Pancreas (tissue), 10 donors: ENCODE data around the gene SLC30A3. TPM values are rescaled to one million over a fixed set of nuclear protein-coding genes. Genes with fewer than 3 reads are reported as not detected.
A peak's percentile ranks its signal among the peaks of the same experiment; 100 is the strongest.

ENCODE experiments used
- ATAC-seq, 4 donors: fragments of 200-7000 bp; cut with Tn5 transposase; one replicate each; pipeline versions ENCODE4 v1.8.0 to v1.9.1; 2020; ENCODE audit warnings: mild to moderate bottlenecking in 4 of 4, moderate library complexity in 4 of 4
- DNase-seq, 6 donors: peaks; one replicate each; pipeline ENCODE4 v3.0.0-alpha.2; 2020
- FAIRE-seq: peaks from 2 replicates; lab custom pipeline; 2012; peaks lifted over from hg19 to GRCh38; lab: Jason Lieb, UNC
- H3K27ac ChIP-seq, 4 donors: fragments of 200-600 bp; sonication (generic); 1 replicate in 3 of 4; 2 replicates in 1 of 4; pipeline versions ENCODE4 v1.5.0 to v1.8.0; 2020
- H3K27me3 ChIP-seq, 4 donors: fragments of 200-600 bp; one replicate each; pipeline ENCODE4 v1.8.0; 2021
- H3K36me3 ChIP-seq, 3 donors: fragments of 200-600 bp; sonication (generic) in 1 of 3; one replicate each; pipeline versions ENCODE4 v1.5.0 to v1.8.0; 2020 to 2021
- H3K4me1 ChIP-seq, 3 donors: fragments of 200-600 bp; one replicate each; pipeline ENCODE4 v1.8.0; 2021
- H3K4me3 ChIP-seq, 4 donors: fragments of 200-600 bp; sonication (generic) in 2 of 4; one replicate each; pipeline versions ENCODE4 v1.5.0 to v1.8.0; 2020 to 2021
- H3K9me3 ChIP-seq, 4 donors: fragments of 200-600 bp; one replicate each; pipeline ENCODE4 v1.8.0; 2021
- CTCF ChIP-seq, 4 donors: fragments of 200-600 bp; sonication (generic) in 3 of 4; IDR thresholded peaks; one replicate each; pipeline versions ENCODE4 v1.5.0 to v1.8.0; 2021; ENCODE audit warnings: antibody characterized with exemption in 4 of 4
- WGBS, 2 donors: extraction: QIAGEN DNeasy Blood & Tissue Kit; methylation state at CpG; one replicate each; pipeline ENCODE4 v1.1.7; 2013; 5-methylcytosine and 5-hydroxymethylcytosine counted together
- intact Hi-C, 3 donors: fragments of 100-400 bp; cut with DNase I; formaldehyde crosslinking; loops; one replicate each; pipeline versions ENCODE4 v1.11.1 to v1.14.2; 2022
- polyA plus RNA-seq, 2 donors: library from polyadenylated mRNA; stranded (reverse); fragments of 200-250 nt; gene quantifications; one replicate each; pipeline ENCODE4 v1.2.3, GENCODE V29; 2013
- total RNA-seq, 6 donors: library from RNA; stranded (reverse); fragmentation: NEBNext Ultra II Directional in 4 of 6; extraction: Animal tissue kit (Norgen Biotek cat#: 25700) in 4 of 6; gene quantifications; one replicate each; pipeline versions ENCODE4 v1.2.1 to v1.2.4, GENCODE V29; 2021 to 2023
- donor health status: healthy with polysubstance abuse.
- donor health status: DM: no; HTN: no; CAD: no; lungs with moderate emphysema.
- donor health status: DM: no; HTN: no; CAD: no.
- donor health status: control.
- donor health status: control.
- donor health status: Bipolar disorder and iron deficiency.
- donor health status: DM: yes; HTN: yes; CAD: no.
- donor health status: DM: no; HTN: no; CAD: no.
- donor health status: DM: no; HTN: no; CAD: no.
- donor health status: DM: yes; HTN: yes; CAD: no.

The SLC30A3 gene
- total and polyA plus RNA-seq, 8 donors = 0.12 to 0.15 TPM; not detected in 6

GRCh38 chr2:27263287-27264252, 723 bp upstream of the SLC30A3 start:
- no peak for ATAC-seq
- DNase-seq = peak in 1 of 6 donors; percentile 54
- intact Hi-C loops = no loop called here
- H3K27ac ChIP-seq = no peak overlapping the region
- peak overlapping the region in 3 of 4 donors; percentile 35 to 59 (median 39) for H3K4me3 ChIP-seq
- H3K4me1 ChIP-seq = peaks cover 0 to 6% (median 4%) of the 10 kb centered on the region in 3 donors
- no peaks in the 10 kb centered on the region for H3K9me3 ChIP-seq
- peaks cover 0 to 20% (median 0%) of the 10 kb centered on the region in 4 donors for H3K27me3 ChIP-seq
- no peaks in the 10 kb centered on the region for H3K36me3 ChIP-seq
- WGBS, 2 donors = 3 to 4% methylated on average over 46 of the region's 46 CpGs
- FAIRE-seq = no peak
- no peak for TF ChIP-seq CTCF (IDR thresholded peaks at IDR 0.05)

GRCh38 chr2:27261926-27262298, 935 bp downstream of the SLC30A3 start:
- H3K36me3 ChIP-seq = no peaks in the 10 kb centered on the region
- DNase-seq (peak in 1 of 6 donors; percentile 56), ATAC-seq (no peak), FAIRE-seq (no peak)
- no peaks in the 10 kb centered on the region for H3K9me3 ChIP-seq
- H3K27ac ChIP-seq = no peak overlapping the region
- peaks cover 0 to 6% (median 4%) of the 10 kb centered on the region in 3 donors for H3K4me1 ChIP-seq
- TF ChIP-seq CTCF (IDR thresholded peaks at IDR 0.05) = no peak
- 9% methylated on average over 10 to 40 of the region's 40 CpGs for WGBS, 2 donors
- peak overlapping the region in 2 of 4 donors; percentile 39 to 59 for H3K4me3 ChIP-seq
- peaks cover 0 to 20% (median 0%) of the 10 kb centered on the region in 4 donors for H3K27me3 ChIP-seq
- intact Hi-C loops = no loop called here

GRCh38 chr2:27261241-27261925, 1.5 kb downstream of the SLC30A3 start:
- DNase-seq (no peak), ATAC-seq (no peak), FAIRE-seq (no peak)
- 59 to 66% methylated on average over 11 of the region's 11 CpGs for WGBS, 2 donors
- H3K27me3 ChIP-seq = peaks cover 0 to 20% (median 0%) of the 10 kb centered on the region in 4 donors
- H3K9me3 ChIP-seq = no peaks in the 10 kb centered on the region
- intact Hi-C loops = no loop called here
- no peaks in the 10 kb centered on the region for H3K36me3 ChIP-seq
- TF ChIP-seq CTCF (IDR thresholded peaks at IDR 0.05) = no peak
- H3K27ac ChIP-seq = no peak overlapping the region
- peaks cover 0 to 6% (median 4%) of the 10 kb centered on the region in 3 donors for H3K4me1 ChIP-seq
- no peak overlapping the region for H3K4me3 ChIP-seq

- peaks cover 0 to 13% (median 0%) of the 10 kb centered on the region in 4 donors for H3K27me3 ChIP-seq
- no peaks in the 10 kb centered on the region for H3K9me3 ChIP-seq
- FAIRE-seq (no peak), ATAC-seq (no peak), DNase-seq (no peak)
- H3K4me1 ChIP-seq = no peaks in the 10 kb centered on the region
- 72 to 77% methylated on average over 7 to 8 of the region's 8 CpGs for WGBS, 2 donors
- intact Hi-C loops = no loop called here
- no peak overlapping the region for H3K4me3 ChIP-seq
- H3K27ac ChIP-seq = no peak overlapping the region
- no peaks in the 10 kb centered on the region for H3K36me3 ChIP-seq
- TF ChIP-seq CTCF (IDR thresholded peaks at IDR 0.05) = no peak
Observed at GRCh38 chr2:27258051-27258450, 4.8 kb downstream of the SLC30A3 start.
